Loucy (cell line): ENCODE data around the gene TARS2.

Experiments
- H2AFZ ChIP-seq: fragments of 200-600 bp; sonication (generic); 2 replicates; pipeline ENCODE4 v1.6.0; 2016; ENCODE audit warnings: antibody characterized with exemption, mild to moderate bottlenecking, low read length, moderate library complexity
- H3F3A ChIP-seq: fragments of 200-600 bp; 2 replicates; pipeline ENCODE4 v1.6.0; 2016; ENCODE audit warnings: antibody characterized with exemption, low read depth, mild to moderate bottlenecking
- H3K27me3 ChIP-seq: fragments of 200-600 bp; sonication (generic); 2 replicates; pipeline ENCODE4 v1.6.1; 2014; ENCODE audit warnings: low read length, mild to moderate bottlenecking; ENCODE audit not compliant: insufficient read depth, poor library complexity, severe bottlenecking
- H3K36me3 ChIP-seq: fragments of 200-600 bp; sonication (generic); 2 replicates; pipeline ENCODE4 v1.6.1; 2016; ENCODE audit warnings: low read length; ENCODE audit not compliant: insufficient read depth
- H3K4me1 ChIP-seq: fragments of 200-600 bp; sonication (generic); 2 replicates; pipeline ENCODE4 v1.5.1; 2014; ENCODE audit warnings: low read length, mild to moderate bottlenecking; ENCODE audit not compliant: insufficient read depth, poor library complexity, severe bottlenecking
- H3K4me2 ChIP-seq: fragments of 200-600 bp; sonication (generic); 2 replicates; pipeline ENCODE4 v1.6.0; 2014; ENCODE audit warnings: antibody characterized with exemption, low read length, low read depth, mild to moderate bottlenecking; ENCODE audit not compliant: poor library complexity, severe bottlenecking
- H3K4me3 ChIP-seq: fragments of 200-600 bp; sonication (generic); 2 replicates; pipeline ENCODE4 v1.5.1; 2014; ENCODE audit warnings: low read length, mild to moderate bottlenecking, mixed read lengths; ENCODE audit not compliant: poor library complexity, severe bottlenecking
- H3K79me2 ChIP-seq: fragments of 200-600 bp; sonication (generic); 2 replicates; pipeline ENCODE4 v1.6.1; 2014; ENCODE audit warnings: low read length; ENCODE audit not compliant: insufficient read depth
- H3K9ac ChIP-seq: fragments of 200-600 bp; sonication (generic); 2 replicates; pipeline ENCODE4 v1.6.0; 2014; ENCODE audit warnings: mild to moderate bottlenecking, low read depth, low read length, moderate library complexity; ENCODE audit not compliant: poor library complexity, severe bottlenecking
- H3K9me2 ChIP-seq: fragments of 200-600 bp; sonication (generic); replicated peaks from 2 replicates; pipeline ENCODE4 v1.6.1; 2016; ENCODE audit warnings: low read depth, low read length, mixed read lengths
- H3K9me3 ChIP-seq: fragments of 200-600 bp; sonication (generic); 2 replicates; pipeline ENCODE4 v1.6.1; 2014; ENCODE audit warnings: mild to moderate bottlenecking, antibody characterized with exemption, low read length, low read depth; ENCODE audit not compliant: insufficient read depth
- H4K20me1 ChIP-seq: fragments of 200-600 bp; sonication (generic); 2 replicates; pipeline ENCODE4 v1.6.0; 2014; ENCODE audit warnings: antibody characterized with exemption, low read length, mild to moderate bottlenecking; ENCODE audit not compliant: insufficient read depth, poor library complexity, severe bottlenecking
- CTCF ChIP-seq: fragments of 200-600 bp; sonication (generic); conservative IDR thresholded peaks from 2 replicates; pipeline ENCODE4 v1.5.1; 2014; ENCODE audit warnings: mild to moderate bottlenecking, antibody characterized with exemption, low read length
- EZH2phosphoT487 ChIP-seq: fragments of 200-600 bp; IDR thresholded peaks from 2 replicates; pipeline ENCODE4 v1.6.1; 2018; ENCODE audit warnings: antibody characterized with exemption, mild to moderate bottlenecking, moderate library complexity, borderline replicate concordance

TARS2 gene

GRCh38 chr1:150549496-150550221 lies 62.4 kb downstream of the TARS2 start:
- Histone ChIP-seq H3K79me2 (no peaks in the 10 kb centered on the region), H3K4me1 (no peaks in the 10 kb centered on the region), H3K9me3 (no peaks in the 10 kb centered on the region), H3K36me3 (no peaks in the 10 kb centered on the region), H3K4me2 (no peak overlapping the region), H3F3A (no peaks in the 10 kb centered on the region), H3K27me3 (no peaks in the 10 kb centered on the region), H3K4me3 (no peak overlapping the region), H3K9ac (no peak overlapping the region), H4K20me1 (no peaks in the 10 kb centered on the region), H3K9me2 (no peaks in the 10 kb centered on the region), H2AFZ (no peak overlapping the region)
- TF ChIP-seq EZH2phosphoT487 = no peak
- no peak for TF ChIP-seq CTCF

GRCh38 chr1:150550222-150551050 lies 63.2 kb downstream of the TARS2 start:
- no peaks in the 10 kb centered on the region for H3K36me3 ChIP-seq
- H3K27me3 ChIP-seq = no peaks in the 10 kb centered on the region
- no peaks in the 10 kb centered on the region for H3F3A ChIP-seq
- H3K9me2 ChIP-seq = no peaks in the 10 kb centered on the region
- no peaks in the 10 kb centered on the region for H3K9me3 ChIP-seq
- no peaks in the 10 kb centered on the region for H3K79me2 ChIP-seq
- no peaks in the 10 kb centered on the region for H3K4me1 ChIP-seq
- TF ChIP-seq CTCF (no peak), EZH2phosphoT487 (no peak)
- H4K20me1 ChIP-seq = no peaks in the 10 kb centered on the region
- no peak overlapping the region for H3K4me3 ChIP-seq
- no peak overlapping the region for H2AFZ ChIP-seq
- H3K4me2 ChIP-seq = no peak overlapping the region
- no peak overlapping the region for H3K9ac ChIP-seq

GRCh38 chr1:150551051-150551783 lies 64.0 kb downstream of the TARS2 start:
- Histone ChIP-seq H3K4me1 (no peaks in the 10 kb centered on the region), H3K4me2 (no peak overlapping the region), H3K36me3 (no peaks in the 10 kb centered on the region), H3K27me3 (no peaks in the 10 kb centered on the region), H3F3A (no peaks in the 10 kb centered on the region), H3K9me3 (no peaks in the 10 kb centered on the region), H2AFZ (no peak overlapping the region), H4K20me1 (no peaks in the 10 kb centered on the region), H3K9ac (no peak overlapping the region), H3K4me3 (no peak overlapping the region), H3K79me2 (no peaks in the 10 kb centered on the region), H3K9me2 (no peaks in the 10 kb centered on the region)
- TF ChIP-seq EZH2phosphoT487 (no peak), CTCF (no peak)
